Suppressor macrophage (primary cell): ENCODE measurements around the gene ZNF622.

Source experiments
- DNase-seq, 4 experiments: peaks; one replicate each; pipeline ENCODE4 v3.0.0-alpha.2; 2020 to 2022

The ZNF622 gene

DNA sequence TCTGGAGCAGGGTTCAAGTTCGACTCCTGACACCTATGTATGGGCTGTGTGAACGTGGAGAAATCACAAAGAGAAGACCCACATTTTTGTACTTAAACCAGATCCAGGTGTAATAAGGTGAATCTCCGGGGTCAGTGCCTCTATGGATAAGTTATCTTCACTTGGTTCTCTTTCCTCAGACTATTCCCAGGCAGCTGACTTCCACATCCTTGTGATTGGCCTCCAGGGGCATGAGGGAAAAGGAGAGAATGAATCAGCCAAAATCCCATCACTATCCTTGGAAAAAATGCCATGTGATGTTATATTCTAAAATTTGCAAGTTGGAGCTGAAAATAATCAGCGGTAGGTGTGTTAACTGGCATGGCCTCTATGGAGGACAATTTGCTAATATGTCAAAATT is 37.2 kb downstream of the ZNF622 start:
- no peak for DNase-seq

DNA sequence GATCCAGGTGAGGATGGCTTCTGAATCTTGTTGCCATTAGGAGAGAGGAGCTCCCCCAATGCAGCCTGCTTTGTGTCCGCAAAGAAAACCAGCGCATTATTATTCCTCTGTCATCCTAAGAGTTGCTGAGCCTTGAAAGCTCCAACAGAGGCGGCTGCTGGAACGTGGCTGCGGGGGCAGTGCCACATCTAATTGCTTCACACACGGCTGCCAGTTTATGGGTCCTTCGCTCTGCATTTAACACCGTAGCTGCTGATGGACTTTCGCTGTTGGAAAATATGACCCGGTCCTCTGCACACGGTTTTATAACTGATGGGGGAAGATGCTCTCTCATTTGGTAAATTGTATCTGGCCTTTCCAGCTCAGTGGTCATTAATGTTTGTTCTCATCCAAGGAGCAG is 38.0 kb downstream of the ZNF622 start:
- no peak for DNase-seq

DNA sequence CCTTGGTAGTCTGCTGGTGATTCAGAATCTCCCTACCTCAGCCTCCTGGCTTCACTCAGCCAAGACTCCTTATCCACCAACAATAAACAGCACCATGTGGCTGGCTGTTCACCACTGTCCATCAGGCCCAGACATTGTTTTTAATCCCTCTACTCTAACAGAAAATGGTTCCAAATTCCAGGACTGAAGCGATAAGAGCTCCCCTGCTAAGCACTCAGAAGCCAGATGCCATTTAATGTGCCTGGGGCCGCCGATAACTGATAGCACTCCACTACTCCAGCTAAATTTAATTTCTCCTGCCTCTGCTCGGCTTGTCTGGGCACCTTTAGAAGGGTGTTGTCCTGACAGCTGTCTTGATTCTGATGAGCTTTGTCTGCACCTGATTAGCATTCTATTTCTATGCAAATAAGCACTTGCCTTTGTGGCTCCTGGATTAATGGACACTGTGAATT is 47.1 kb downstream of the ZNF622 start:
- no peak for DNase-seq

DNA sequence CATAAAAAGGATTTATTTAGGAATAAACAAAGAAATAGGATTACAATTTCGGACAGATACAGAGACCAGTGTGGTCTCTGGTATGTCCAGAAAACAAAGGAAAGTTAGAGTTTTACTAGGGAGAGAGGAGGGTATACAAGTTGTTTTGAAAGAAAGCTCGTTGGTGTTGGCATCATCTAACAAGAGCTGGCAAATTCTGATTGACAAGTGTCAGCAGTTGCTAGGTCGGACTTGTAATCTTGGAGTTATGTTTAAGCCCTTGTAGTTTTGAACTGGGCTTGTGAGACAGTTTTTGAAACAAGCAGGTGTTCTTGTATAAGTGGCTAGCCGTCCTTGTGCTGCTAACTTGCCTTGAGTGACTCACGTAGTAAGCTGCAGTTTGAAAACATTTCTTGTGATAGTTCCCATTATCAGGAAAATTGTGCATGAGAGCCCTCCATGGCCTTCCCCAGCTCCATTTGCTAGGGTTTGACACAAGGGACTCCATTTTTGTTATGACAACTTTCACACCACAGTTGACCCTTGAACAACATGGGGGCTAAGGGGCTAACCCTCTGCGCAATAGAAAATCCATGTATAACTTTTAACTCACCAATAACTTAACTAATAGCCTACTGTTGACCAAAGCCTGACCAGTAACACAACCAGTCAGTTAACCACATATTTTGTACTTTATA is 48.1 kb downstream of the ZNF622 start:
- no peak for DNase-seq

DNA sequence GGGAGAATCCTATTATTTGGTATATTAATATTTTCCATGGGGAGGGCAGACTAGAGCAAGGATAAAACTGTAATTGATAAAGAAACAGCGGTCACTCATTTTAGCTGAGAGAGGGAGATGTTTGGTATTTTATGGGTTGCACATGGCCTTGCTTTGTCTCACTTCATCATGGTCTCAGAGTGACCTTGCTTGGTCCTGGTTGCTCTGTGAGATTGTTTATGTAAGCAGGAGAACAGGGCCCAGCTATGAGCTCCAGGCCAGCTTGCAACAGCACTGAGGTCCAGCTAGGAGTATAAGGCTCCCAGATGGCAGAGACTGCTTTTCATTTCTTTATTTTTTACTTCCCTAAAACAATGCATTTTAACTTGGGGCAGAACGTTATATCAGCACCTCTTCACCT is 50.7 kb downstream of the ZNF622 start:
- no peak for DNase-seq

DNA sequence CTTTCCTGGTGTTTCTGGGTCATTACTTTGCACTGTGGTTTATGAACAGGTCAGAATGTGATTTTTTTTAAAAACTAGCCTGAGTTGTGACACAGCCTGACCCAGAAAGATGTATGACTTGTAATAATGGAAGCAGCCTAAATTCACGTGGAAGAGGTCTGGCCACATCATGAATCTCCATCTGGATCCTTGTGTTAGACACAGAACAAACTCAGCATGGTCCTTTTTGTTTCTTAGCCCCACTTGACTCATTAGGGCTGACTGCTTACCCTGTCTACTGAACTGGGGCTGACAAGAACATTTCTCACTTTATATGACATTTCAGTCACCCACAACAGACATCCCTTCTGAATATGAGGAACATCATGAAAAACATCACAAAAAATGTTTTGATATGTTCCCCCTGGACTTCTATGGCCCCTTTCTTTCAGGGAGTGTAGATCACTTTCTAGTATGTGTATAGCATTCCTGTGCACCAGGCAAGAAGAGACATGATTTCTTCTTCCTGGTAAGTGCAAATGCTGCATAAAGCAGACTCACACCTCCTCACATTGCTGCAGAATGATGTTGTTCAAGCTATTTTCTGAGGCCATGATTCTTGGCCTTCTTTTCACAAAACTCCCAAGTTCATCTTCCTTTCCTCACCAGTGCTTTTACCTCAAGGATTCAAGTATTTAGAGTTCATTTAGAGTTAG is 52.3 kb downstream of the ZNF622 start:
- no peak for DNase-seq

DNA sequence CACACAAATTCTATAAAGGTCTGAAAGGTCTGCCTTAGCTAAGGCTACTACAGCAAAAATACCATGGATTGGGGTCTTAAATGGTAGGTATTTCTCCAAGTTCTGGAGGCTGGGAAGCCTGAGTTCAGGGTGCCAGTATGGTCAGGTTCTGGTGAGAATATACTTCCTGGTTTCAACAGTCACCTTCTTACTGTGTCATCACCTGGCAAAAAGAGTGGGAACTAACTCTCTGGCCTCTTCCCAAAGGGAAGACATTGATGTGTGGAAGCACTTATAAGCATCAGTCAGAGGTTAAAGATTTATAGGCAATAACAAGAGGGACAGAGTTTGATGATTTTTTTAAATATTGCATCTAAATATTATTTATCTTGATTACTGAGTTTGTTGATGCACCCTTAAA is 53.0 kb downstream of the ZNF622 start:
- DNase-seq, result no peak

DNA sequence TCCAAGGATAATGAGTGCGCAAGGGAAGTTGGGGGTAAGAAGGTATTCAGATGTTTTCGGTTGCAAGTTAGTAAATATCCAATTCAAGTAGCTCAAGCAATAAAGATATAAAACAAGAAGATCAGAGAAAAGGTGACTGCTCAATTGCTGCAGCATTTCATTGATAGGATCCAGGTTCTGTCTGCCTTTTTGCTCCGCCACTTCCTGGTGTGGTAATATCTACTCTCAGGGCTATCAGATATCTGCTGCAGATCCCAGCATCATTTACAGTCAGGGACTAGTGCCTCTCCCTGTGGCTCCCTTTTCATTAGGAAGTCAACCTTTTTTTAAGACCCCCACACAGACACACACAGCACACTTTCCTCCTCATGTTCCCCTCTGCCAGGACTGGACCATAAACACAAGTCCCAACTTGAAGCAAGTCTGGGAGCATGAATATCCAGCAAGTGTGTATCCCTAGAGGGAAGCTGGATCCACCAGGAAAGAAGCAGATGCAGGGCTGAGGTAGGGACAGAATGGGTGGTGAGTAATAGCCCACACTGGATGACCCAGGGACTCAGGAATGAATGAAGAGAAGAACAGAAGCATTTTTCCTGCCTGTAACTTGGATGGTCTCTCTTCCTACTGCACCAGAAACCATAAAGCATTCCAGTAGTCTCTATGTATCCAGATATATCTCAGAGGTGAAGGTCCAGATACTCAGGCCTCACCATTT is 53.7 kb downstream of the ZNF622 start:
- no peak for DNase-seq

DNA sequence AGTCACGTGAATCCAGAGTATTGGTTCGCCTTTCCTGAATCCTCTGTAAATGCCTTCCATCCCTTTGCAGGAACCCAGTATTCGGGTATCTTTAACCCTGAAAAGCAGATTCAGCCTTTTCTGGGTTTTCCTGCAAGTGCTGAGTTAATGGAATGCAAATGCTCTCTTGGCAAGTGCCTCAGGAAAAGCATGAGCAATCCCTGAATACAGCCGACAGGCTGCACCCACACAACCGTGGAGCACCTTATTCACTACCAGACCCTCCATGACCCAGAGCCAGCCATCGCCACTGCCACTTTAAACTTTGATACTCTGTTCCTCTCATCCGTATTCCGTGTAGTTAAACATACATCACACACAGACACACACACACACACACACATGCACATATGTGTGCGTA is 54.4 kb downstream of the ZNF622 start:
- no peak for DNase-seq

DNA sequence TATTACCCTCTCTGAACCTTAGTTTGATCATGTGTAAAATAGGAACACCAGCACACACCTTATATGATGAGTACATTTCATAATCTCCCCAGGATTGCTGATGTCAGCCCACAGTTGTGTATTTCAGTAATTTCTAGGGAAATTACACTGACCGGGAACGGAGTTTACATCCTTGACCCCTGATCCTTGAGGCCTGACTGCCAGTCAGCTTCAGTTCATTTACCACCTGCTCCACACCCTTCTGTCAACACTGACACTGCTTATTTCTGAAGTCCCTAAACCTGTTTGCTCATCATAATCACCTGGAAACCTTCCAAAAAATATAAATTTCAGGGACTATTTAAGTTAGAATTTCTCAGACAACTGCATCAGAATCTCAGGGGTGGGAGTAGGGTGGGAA is 55.3 kb downstream of the ZNF622 start:
- no peak for DNase-seq

DNA sequence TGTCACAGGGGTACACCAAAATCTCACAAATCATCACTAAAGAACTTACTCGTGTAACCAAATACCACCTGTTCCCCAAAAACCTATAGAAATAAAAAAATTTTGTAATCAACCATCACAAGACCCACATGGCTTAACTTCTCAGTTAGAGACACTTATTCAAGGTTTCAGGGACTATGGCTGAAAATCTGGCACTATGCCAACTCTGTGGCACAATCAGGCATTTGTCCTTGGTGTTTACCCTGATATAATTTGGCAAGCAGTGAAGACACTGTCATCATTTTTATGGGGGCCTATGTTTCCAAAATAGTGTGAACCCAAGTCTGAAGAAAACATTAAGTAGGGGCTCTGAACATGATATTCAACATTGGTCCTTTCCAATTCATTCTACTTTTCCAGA is 59.0 kb downstream of the ZNF622 start:
- peak in 1 of 4 experiments; percentile 1 for DNase-seq

DNA sequence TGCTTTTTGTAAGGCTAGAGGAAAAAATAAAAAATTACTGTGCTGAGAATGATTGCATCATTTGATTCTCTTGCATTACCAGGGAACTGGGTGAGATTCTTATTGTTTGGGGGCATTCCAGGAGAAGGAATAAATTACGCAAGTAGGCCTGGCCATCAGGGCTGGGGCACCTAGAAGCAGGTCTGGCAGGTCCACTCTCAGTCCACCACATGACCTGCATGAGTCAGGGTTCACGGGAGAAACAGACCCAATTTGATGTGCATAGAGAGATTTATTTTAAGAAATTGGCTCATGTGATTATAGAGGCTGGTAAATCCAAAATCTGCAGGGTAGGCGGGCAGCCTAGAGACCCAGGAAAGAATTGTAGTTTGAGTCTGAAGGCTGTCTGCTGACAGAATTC is 59.6 kb downstream of the ZNF622 start:
- no peak for DNase-seq
